K562 (cell line): ENCODE data around the gene PIEZO2. TPM values are rescaled to one million over a fixed set of nuclear protein-coding genes. Genes with fewer than 3 reads are reported as not detected.

Source experiments
- ATAC-seq: fragments of 200-7000 bp; cut with Tn5 transposase; 3 replicates; pipeline ENCODE4 v1.9.1; 2020; ENCODE audit warnings: moderate library complexity
- BruUV-seq: library from RNA; stranded (reverse); fragments of 400-500 nt; replicated peaks from 2 replicates; lab custom pipeline; 2021; lab: Mats Ljungman, UMichigan
- CTCF ChIA-PET: fragments of 300-600 bp; formaldehyde crosslinking; extraction: SDS; loops from one replicate; lab custom pipeline; 2021; ENCODE audit warnings: low intra/inter-chr PET ratio; lab: Yijun Ruan, JAX
- POLR2A ChIA-PET: fragments of 300-600, 350-650 bp; sonication (Branson Sonifier 250); formaldehyde crosslinking; extraction: SDS; loops from one replicate; lab custom pipeline; 2021; ENCODE audit warnings: antibody characterized with exemption, inconsistent platforms; lab: Yijun Ruan, JAX
- DNase-seq, 4 experiments: peaks; one replicate each; pipeline versions ENCODE4 v3.0.0 to v3.0.0-alpha.2; 2011 to 2018; ENCODE audit warnings: low spot score in 3 of 4, mixed read lengths in 3 of 4; ENCODE audit errors: extremely low read depth in 1 of 4
- FAIRE-seq: peaks from 2 replicates; lab custom pipeline; 2011; peaks lifted over from hg19 to GRCh38; lab: Jason Lieb, UNC
- H2AFZ ChIP-seq: 2 replicates; pipeline ENCODE4 v1.6.0; 2011; ENCODE audit warnings: low read depth, low read length, control low read depth, inconsistent platforms
- H3K27ac ChIP-seq: fragments of 200-600 bp; 3 replicates; pipeline ENCODE4 v1.8.0; 2011; ENCODE audit warnings: low read depth, mild to moderate bottlenecking, control low read depth, inconsistent platforms, low read length, moderate library complexity, mixed read lengths; ENCODE audit errors: extremely low read depth
- H3K27me3 ChIP-seq, 2 experiments: fragments of 300-600 bp in 1 of 2; 2 replicates in 1 of 2; 3 replicates in 1 of 2; pipeline versions ENCODE4 v1.6.0 to v1.8.0; 2011; ENCODE audit warnings: inconsistent platforms in 2 of 2, low read length in 2 of 2, mild to moderate bottlenecking in 1 of 2, mixed read lengths in 1 of 2, moderate library complexity in 1 of 2; ENCODE audit not compliant: control insufficient read depth in 2 of 2, insufficient read depth in 2 of 2
- H3K36me3 ChIP-seq: fragments of 300-600 bp; 3 replicates; pipeline ENCODE4 v1.8.0; 2011; ENCODE audit warnings: mild to moderate bottlenecking, low read length, inconsistent platforms; ENCODE audit not compliant: control insufficient read depth, insufficient read depth
- H3K4me1 ChIP-seq, 2 experiments: fragments of 200-600 bp in 1 of 2; replicated peaks in 1 of 2; 2 replicates in 1 of 2; 3 replicates in 1 of 2; pipeline versions ENCODE4 v1.5.1 to v1.8.0; 2011; ENCODE audit warnings: inconsistent platforms in 2 of 2, low read length in 2 of 2, mild to moderate bottlenecking in 1 of 2, mixed read lengths in 1 of 2, moderate library complexity in 1 of 2; ENCODE audit not compliant: control insufficient read depth in 2 of 2, insufficient read depth in 2 of 2
- H3K4me2 ChIP-seq: 2 replicates; pipeline ENCODE4 v1.6.1; 2011; ENCODE audit warnings: low read length, control low read depth, inconsistent platforms, mixed read lengths; ENCODE audit not compliant: insufficient read depth
- H3K4me3 ChIP-seq: fragments of 200-600 bp; sonication (generic), shearing (Covaris generic); 2 replicates; pipeline ENCODE4 v1.5.1; 2016; ENCODE audit warnings: control low read depth, inconsistent platforms
- H3K79me2 ChIP-seq: fragments of 200-600 bp; 3 replicates; pipeline ENCODE4 v1.8.0; 2011; ENCODE audit warnings: low read length, inconsistent platforms; ENCODE audit not compliant: control insufficient read depth, insufficient read depth
- H3K9ac ChIP-seq, 2 experiments: 2 replicates each; pipeline versions ENCODE4 v1.6.0 to v1.6.1; 2011; ENCODE audit warnings: low read depth in 2 of 2, low read length in 2 of 2, control low read depth in 1 of 2, inconsistent platforms in 1 of 2, mild to moderate bottlenecking in 1 of 2, mixed read lengths in 1 of 2; ENCODE audit not compliant: insufficient read depth in 1 of 2
- H3K9me1 ChIP-seq: one replicate; pipeline ENCODE4 v1.6.0; 2011; ENCODE audit warnings: inconsistent platforms, mild to moderate bottlenecking, low read length, moderate library complexity; ENCODE audit not compliant: control insufficient read depth, insufficient read depth
- H3K9me3 ChIP-seq: replicated peaks from 2 replicates; pipeline ENCODE4 v1.5.1; 2011; ENCODE audit warnings: low read depth, low read length, inconsistent platforms; ENCODE audit not compliant: control insufficient read depth, insufficient read depth
- H4K20me1 ChIP-seq: replicated peaks from 2 replicates; pipeline ENCODE4 v1.6.1; 2011; ENCODE audit warnings: low read length, inconsistent platforms, mixed read lengths; ENCODE audit not compliant: control insufficient read depth, insufficient read depth
- C11orf30 ChIP-seq: fragments of 450-650 bp; IDR thresholded peaks from 2 replicates; pipeline ENCODE4 v1.6.1; 2016; ENCODE audit warnings: low read depth, mild to moderate bottlenecking
- HMG20B ChIP-seq: fragments of 250-450 bp; sonication (Bioruptor Pico); IDR thresholded peaks from 2 replicates; pipeline ENCODE4 v1.5.0; 2021; ENCODE audit warnings: mild to moderate bottlenecking
- MYBL2 ChIP-seq, 2 experiments: fragments of 450-650 bp in 1 of 2; sonication (generic) in 1 of 2; formaldehyde crosslinking in 1 of 2; IDR thresholded peaks; 2 replicates each; pipeline versions ENCODE4 v1.6.1 to v1.8.1; 2017 to 2022; ENCODE audit warnings: borderline replicate concordance in 1 of 2, inconsistent platforms in 1 of 2, low read depth in 1 of 2, mild to moderate bottlenecking in 1 of 2, missing genetic modification reagents in 1 of 2, moderate library complexity in 1 of 2
- NONO ChIP-seq, 2 experiments: fragments of 200-400 bp in 1 of 2; fragments of 450-650 bp in 1 of 2; formaldehyde crosslinking in 1 of 2; IDR thresholded peaks; 2 replicates each; pipeline ENCODE4 v1.6.1; 2017; ENCODE audit warnings: low read depth in 2 of 2, mild to moderate bottlenecking in 2 of 2, moderate library complexity in 2 of 2, low read length in 1 of 2
- NRF1 ChIP-seq, 2 experiments: fragments of 450-650 bp; IDR thresholded peaks in 1 of 2; conservative IDR thresholded peaks in 1 of 2; 2 replicates each; pipeline ENCODE4 v1.6.1; 2014; ENCODE audit warnings: mild to moderate bottlenecking in 2 of 2
- POLR3G ChIP-seq: IDR thresholded peaks from 2 replicates; pipeline ENCODE4 v1.6.1; 2011; ENCODE audit not compliant: insufficient read length, insufficient replicate concordance; ENCODE audit errors: extremely low read depth
- RBM39 ChIP-seq: fragments of 200-400 bp; formaldehyde crosslinking; optimal IDR thresholded peaks from 2 replicates; pipeline ENCODE3; 2018; ENCODE audit warnings: low read depth, low read length
- SIN3B ChIP-seq: fragments of 450-650 bp; IDR thresholded peaks from 2 replicates; pipeline ENCODE4 v1.6.1; 2017; ENCODE audit warnings: low read depth, mild to moderate bottlenecking, moderate library complexity
- TAF9B ChIP-seq: fragments of 450-650 bp; IDR thresholded peaks from 2 replicates; pipeline ENCODE4 v1.6.1; 2018; ENCODE audit warnings: mild to moderate bottlenecking; ENCODE audit not compliant: partially characterized antibody
- ZNF324 ChIP-seq: fragments of 250-450 bp; sonication (Bioruptor Pico); IDR thresholded peaks from 2 replicates; pipeline ENCODE4 v1.4.0; 2020; ENCODE audit warnings: mild to moderate bottlenecking
- WGBS: fragments of 100-300 bp; shearing (Covaris generic); methylation state at CpG from one replicate; pipeline ENCODE4 v1.1.6; 2016; ENCODE audit warnings: low coverage, mixed read lengths; ENCODE audit not compliant: insufficient coverage; ENCODE audit errors: missing lambda C conversion rate; 5-methylcytosine and 5-hydroxymethylcytosine counted together
- in situ Hi-C: fragments of 300-500 bp; cut with MboI; formaldehyde crosslinking; loops from 4 replicates; pipeline ENCODE4 v1.15.0; 2018; ENCODE audit warnings: inconsistent platforms, mixed read lengths
- intact Hi-C: fragments of 100-400 bp; cut with micrococcal nuclease; formaldehyde crosslinking; loops from 2 replicates; pipeline ENCODE4 v1.14.2; 2022
- polyA plus RNA-seq, 8 experiments: library from polyadenylated mRNA; depleted of rRNA in 4 of 8; stranded (reverse) in 5 of 8; unstranded in 3 of 8; fragments of >200 nt; fragmentation: Nextera tagmentation in 2 of 8; fragmentation: Illumina TruSeq in 1 of 8; extraction: Ambion mirVana in 2 of 8; extraction: Trizol in 1 of 8; gene quantifications; 2 replicates each; pipeline versions ENCODE4 v1.2.1 to v1.2.3, GENCODE V29; 2011 to 2014; ENCODE audit warnings: inconsistent platforms in 1 of 8, missing spikeins in 1 of 8
- total RNA-seq, 7 experiments: library from RNA; depleted of rRNA in 6 of 7; stranded (reverse); fragments of >200 nt in 6 of 7; fragmentation: Illumina TruSeq in 2 of 7; extraction: Trizol in 2 of 7; gene quantifications; 2 replicates each; pipeline versions ENCODE4 v1.2.1 to v1.2.3, GENCODE V29; 2011 to 2021; ENCODE audit warnings: low replicate concordance in 1 of 7
- TF ChIP-seq, protein P1 (sequence below): fragments of 250-450 bp; sonication (Bioruptor Pico); IDR thresholded peaks from 2 replicates; pipeline ENCODE4 v1.4.0; 2020; ENCODE audit warnings: mild to moderate bottlenecking
- TF ChIP-seq, protein P2 (sequence below), 3 experiments: fragments of 200-800 bp in 1 of 3; sonication (Bioruptor generic) in 1 of 3; sonication (generic) in 1 of 3; formaldehyde crosslinking in 1 of 3; IDR thresholded peaks; 2 replicates each; pipeline versions ENCODE4 v1.6.1 to v1.8.0; 2016 to 2022; ENCODE audit warnings: mild to moderate bottlenecking in 2 of 3, missing compliant biosample characterization in 2 of 3, missing genetic modification characterization in 2 of 3, missing genetic modification reagents in 1 of 3

Gene PIEZO2
- total and polyA plus RNA-seq, 9 of the 15 experiments (the other 6 are each of a cell fraction or from before 2014, with no cell fraction given): 0.54 to 4.1 (median 2.0) TPM

DNA sequence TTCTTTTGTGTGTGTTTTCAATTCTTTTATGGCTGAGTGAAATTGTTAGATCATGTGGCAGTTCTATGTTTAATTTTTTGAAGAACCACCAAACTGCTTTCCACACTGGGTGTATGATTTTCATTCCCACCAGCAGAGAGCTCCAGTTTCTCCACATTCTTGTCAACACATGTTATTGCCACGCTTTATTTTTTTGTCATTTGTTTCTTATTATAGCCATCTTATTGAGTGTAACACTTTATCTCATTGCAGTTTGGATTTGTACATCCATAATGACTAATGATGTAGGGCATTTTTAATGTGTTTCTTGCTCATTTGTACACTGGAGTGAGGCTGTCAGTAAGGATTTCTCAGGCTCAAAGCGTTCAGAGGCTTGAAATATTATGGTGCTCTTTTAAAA lies 184.2 kb downstream of the PIEZO2 start:
- 0% methylated on average over 2 of the region's 2 CpGs for WGBS
- H3K4me3 ChIP-seq: no peak overlapping the region
- in situ Hi-C loops (no loop called here), intact Hi-C loops (no loop called here)
- no peaks in the 10 kb centered on the region for H3K79me2 ChIP-seq
- H3K4me2 ChIP-seq: no peak overlapping the region
- no peak overlapping the region for H2AFZ ChIP-seq
- ChIA-PET POLR2A (no interaction called here), CTCF (no interaction called here)
- no peaks in the 10 kb centered on the region for H3K9me3 ChIP-seq
- TF ChIP-seq HMG20B (CRISPR knock-in tag) (no peak), NRF1 (conservative IDR thresholded peaks at IDR 0.05 in 1 of 2, IDR thresholded peaks at IDR 0.05 in 1 of 2) (no peak), MYBL2 (IDR thresholded peaks at IDR 0.05; ENCODE audit: low read depth) (no peak), MYBL2 (CRISPR knock-in tag; IDR thresholded peaks at IDR 0.05; ENCODE audit: borderline replicate concordance) (no peak), ZNF324 (CRISPR knock-in tag) (no peak), NONO (IDR thresholded peaks at IDR 0.05; ENCODE audit: low read depth in 2 of 2, low read length in 1 of 2) (no peak), POLR3G (no peak), RBM39 (no peak), SIN3B (no peak), TAF9B (no peak), C11orf30 (no peak)
- TF ChIP-seq, protein P1, sequence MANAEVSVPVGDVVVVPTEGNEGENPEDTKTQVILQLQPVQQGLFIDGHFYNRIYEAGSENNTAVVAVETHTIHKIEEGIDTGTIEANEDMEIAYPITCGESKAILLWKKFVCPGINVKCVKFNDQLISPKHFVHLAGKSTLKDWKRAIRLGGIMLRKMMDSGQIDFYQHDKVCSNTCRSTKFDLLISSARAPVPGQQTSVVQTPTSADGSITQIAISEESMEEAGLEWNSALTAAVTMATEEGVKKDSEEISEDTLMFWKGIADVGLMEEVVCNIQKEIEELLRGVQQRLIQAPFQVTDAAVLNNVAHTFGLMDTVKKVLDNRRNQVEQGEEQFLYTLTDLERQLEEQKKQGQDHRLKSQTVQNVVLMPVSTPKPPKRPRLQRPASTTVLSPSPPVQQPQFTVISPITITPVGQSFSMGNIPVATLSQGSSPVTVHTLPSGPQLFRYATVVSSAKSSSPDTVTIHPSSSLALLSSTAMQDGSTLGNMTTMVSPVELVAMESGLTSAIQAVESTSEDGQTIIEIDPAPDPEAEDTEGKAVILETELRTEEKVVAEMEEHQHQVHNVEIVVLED (CRISPR knock-in tag): no peak
- TF ChIP-seq, protein P2, sequence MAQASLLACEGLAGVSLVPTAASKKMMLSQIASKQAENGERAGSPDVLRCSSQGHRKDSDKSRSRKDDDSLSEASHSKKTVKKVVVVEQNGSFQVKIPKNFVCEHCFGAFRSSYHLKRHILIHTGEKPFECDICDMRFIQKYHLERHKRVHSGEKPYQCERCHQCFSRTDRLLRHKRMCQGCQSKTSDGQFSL (CRISPR knock-in tag; IDR thresholded peaks at IDR 0.05): no peak
- TF ChIP-seq, protein P2 (tag; IDR thresholded peaks at IDR 0.05): no peak
- ATAC-seq (no peak), DNase-seq (no peak), FAIRE-seq (no peak)
- H3K36me3 ChIP-seq: no peaks in the 10 kb centered on the region
- no peak overlapping the region for H3K9ac ChIP-seq
- BruUV-seq: no TSS peak
- no peaks in the 10 kb centered on the region for H4K20me1 ChIP-seq
- no peaks in the 10 kb centered on the region for H3K4me1 ChIP-seq
- no peaks in the 10 kb centered on the region for H3K27me3 ChIP-seq
- H3K9me1 ChIP-seq: no peaks in the 10 kb centered on the region
- no peak overlapping the region for H3K27ac ChIP-seq
